HG03045 (cell line): Measurements from ENCODE around the gene TET1.
"Not testable (repeated sequence)": the region's sequence is repeated elsewhere in the genome, so short reads cannot be mapped to it uniquely, and the experiment has no call there.

Source experiments
- ATAC-seq: cut with Tn5 transposase; IDR thresholded peaks from one replicate; pipeline ENCODE4 v1.9.1; 2021; ENCODE audit warnings: mild to moderate bottlenecking, moderate library complexity; ENCODE audit not compliant: unreplicated experiment

TET1 gene

DNA sequence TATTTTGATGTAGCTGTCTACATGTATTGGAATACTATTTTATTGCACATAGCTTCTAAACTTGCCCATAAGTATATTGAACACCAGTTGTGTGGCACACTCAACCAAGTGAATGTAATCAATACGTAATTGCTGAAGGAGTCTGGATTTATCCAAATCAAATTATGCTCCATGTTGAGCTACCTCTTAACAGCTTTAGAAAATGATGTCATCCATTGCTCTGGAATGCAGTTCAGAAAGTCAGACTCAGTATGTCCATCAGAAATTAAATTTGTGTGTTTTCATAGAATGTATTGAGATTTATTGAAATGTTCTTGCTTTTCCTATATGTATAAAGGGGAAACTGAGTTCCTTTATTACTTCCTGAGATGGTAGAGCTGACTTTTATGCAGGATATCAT lies 135.9 kb downstream of the TET1 start:
- no peak for ATAC-seq

DNA sequence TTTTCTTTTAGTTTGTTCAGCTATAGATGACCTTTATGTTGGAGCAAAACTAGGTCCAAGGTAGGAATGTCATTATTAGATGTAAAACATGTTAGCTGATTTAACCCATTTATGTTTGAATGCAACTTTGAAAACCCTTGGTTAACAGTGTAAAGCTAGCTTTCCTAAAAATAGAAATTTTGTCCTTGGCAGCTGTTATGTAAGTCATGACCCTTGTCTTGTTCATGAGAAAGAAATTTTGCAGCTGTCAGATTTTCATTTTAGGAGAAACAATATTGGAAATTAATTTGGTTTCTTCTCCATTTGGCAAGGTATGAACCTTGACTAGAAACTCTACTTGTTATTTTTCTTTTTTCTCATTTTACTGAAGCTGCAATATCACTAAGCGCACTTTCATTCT lies 137.0 kb downstream of the TET1 start:
- no peak for ATAC-seq

DNA sequence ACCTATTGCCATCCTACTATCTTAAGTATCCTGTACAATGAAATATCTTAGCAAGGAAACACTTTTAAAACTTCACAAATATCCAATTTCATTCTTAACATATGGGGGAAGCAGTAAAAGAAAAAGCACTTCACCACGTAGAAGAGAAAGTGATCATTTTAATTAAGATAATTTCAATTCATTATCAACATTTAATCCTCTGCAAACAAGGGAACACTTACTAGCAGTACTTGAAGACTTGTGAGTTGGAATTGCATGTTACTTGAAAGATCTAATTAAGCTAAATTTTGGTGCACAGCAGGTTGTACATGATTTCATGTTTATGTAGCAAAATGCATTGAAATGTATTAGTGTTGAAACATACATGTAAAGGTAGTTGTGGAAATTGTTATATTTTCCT lies 140.1 kb downstream of the TET1 start:
- no peak for ATAC-seq

DNA sequence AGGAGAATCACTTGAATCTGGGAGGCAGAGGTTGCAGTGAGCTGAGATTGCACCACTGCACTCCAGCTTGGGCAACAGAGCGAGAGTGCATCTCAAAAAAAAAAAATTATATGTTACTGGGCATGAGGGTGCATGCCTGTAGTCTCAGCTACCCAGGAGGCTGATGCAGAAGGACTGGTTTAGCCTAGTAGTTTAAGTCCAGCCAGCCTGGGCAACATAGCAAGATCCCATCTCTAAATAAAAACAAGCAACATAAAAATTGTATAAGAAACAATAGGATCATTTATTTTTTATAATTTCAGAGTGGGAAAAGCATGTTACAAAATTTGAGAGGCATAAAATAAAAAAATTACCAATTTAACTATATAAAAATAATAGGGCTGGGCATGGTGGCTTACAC lies 145.4 kb downstream of the TET1 start:
- no peak for ATAC-seq

DNA sequence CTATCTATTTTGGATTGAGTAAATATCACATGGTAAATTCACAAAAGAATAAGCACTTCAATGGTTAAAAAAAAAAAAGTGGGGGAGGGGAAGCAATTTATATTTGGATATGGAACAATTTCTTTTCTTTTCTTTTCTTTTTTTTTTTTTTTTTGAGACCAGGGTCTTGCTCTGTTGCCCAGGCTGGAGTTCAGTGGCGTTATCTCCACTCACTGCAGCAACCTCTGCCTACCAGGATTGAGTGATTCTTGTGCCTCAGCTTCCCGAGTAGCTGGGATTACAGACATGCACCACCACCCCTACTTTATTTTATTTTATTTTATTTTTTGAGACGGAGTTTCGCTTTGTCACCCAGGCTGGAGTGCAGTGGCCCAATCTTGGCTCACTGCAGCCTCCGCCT lies 148.8 kb downstream of the TET1 start:
- not testable (repeated sequence) for ATAC-seq

DNA sequence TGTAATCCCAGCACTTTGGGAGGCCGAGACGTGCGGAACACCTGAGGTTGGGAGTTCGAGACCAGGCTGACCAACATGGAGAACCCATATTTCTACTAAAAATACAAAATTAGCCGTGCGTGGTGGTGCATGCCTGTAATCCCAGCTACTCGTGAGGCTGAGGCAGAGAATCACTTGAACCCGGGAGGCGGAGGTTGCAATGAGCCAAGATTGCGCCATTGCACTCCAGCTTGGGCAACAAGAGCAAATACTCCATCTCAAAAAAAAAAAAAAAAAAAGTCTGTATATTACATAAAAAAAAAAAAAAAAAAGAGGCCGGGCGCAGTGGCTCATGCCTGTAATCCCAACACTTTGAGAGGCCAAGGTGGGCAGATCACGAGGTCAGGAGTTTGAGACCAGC lies 152.9 kb downstream of the TET1 start:
- ATAC-seq: not testable (repeated sequence)

DNA sequence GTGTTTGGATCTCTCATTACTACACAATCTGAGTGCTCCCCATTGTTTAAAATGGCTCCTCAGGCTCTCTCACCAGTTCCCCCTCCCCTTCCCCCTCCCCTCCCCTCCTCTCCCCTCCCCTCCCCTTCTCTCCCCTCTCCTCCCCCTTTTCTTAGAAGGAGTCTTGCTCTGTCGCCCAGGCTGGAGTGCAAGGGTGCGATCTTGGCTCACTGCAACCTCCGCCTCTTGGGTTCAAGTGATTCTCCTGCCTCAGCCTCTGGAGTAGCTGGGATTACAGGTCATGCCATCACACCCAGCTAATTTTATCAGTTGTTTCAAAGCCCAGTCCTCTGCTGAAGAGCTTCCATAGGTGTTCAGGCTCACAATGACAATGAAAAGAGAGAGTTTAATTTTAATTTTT lies 157.3 kb downstream of the TET1 start:
- no peak for ATAC-seq

DNA sequence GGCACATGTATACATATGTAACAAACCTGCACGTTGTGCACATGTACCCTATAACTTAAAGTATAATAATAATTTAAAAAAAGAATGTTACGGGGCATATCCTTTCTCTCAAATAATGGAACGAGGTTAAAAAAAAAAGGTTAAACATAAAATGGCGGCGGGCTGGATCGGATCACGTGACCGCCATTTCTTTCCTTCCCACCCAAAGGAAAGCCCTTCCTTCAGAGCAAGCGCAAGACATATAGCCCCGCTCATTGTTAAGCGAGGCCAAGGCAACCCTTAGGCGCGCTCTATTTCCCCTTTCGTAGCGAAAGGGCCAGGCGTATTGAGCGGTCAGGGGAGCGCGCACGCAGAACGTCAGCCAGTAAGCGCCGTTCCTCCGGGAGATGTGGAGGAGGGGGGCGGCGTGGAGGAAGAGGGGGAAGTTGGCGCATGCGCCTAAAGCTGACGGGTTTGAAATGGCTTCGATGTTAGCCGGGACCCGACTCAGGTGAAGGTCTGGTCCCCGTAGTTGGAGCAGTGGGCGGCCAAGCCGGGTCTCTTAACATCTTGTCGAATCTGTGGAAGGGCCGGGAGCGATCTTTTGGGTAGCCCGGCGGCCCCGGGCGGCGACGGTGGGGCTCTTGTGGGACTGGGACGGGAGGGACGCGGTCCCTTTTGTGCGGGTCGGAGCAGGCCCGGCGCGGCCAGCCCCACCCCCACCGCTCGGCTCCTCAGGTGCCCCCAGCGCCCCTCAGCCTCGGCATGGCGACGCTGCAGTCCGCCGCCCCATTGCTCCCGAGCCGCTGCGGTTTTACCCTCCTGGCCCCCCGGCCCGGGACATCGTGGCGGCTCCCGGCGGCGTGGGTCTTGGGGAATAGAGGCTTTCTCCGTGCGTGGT lies 160.9 kb downstream of the TET1 start, which contains the start of gene CCAR1:
Gene CCAR1 (plus strand): TSS at position 447 of the 880 bp plus-strand sequence. CDS start 1,266 bp downstream, outside the sequence.
- peak; percentile 98 for ATAC-seq

DNA sequence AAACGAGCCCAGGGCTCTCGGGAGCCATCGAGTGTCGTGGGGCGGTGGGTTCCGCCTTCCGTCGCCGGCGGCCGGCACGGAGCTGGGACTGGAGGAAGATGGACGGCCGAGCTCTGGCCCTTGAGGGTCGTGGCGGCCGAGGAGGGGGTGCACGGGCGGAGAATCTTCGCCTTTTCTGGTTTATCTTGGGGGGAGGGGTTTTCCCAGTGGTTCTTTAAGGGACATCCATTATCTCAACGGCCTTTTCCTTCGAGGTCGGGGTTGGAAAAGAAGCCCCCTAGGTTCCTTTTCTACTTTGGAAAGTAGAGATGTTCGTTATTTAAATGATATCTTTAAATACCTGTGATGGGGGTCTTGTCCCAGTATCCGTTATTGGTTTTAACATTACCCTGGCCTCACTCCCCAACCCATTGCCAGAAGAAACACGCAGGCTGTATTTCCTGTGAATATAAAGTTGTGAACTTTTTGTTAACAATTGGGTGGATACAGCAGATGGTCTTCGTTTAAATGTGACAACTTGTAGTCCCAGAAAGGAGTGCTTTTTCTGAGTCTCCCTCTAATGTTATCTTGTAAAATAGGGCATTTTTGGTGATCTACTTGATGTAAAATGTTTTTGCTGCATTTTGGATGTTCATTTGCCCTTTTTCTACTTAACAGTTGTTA lies 161.7 kb downstream of the TET1 start:
- ATAC-seq: no peak

DNA sequence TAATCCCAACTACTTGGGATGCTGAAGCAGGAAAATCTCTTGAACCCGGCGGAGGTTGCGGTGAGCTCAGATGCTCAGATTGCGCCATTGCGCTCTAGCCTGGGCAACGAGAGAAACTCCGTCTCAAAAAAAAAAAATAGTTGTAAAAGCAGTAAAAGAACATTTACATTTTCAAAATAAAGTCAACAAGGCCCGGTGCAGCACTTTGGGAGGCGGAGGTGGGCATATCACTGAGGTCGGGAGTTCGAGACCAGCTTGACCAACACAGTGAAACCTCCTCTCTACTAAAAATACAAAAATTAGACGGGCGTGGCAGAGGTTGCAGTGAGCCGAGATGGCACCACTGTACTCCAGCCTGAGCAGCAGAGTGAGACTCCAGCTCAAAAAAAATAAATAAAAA lies 164.9 kb downstream of the TET1 start:
- ATAC-seq: no peak

DNA sequence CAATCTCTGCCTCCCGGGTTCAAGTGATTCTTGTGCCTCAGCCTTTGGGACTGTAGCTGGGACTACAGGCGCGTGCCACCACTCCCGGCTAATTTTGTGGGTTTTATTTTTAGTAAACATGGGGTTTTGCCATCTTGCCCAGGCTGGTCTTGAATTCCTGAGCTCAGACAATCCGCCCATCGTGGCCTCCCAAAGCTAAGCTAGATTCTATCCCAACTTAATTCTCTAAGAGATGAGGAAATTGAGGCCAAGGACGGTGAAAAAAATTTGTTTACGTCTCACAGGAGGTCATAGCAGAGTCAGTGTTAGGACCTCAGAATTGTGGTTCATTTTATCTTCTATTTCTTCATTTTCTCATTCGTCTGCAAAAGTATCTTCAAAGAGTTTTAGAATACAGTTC lies 167.0 kb downstream of the TET1 start:
- ATAC-seq: no peak

DNA sequence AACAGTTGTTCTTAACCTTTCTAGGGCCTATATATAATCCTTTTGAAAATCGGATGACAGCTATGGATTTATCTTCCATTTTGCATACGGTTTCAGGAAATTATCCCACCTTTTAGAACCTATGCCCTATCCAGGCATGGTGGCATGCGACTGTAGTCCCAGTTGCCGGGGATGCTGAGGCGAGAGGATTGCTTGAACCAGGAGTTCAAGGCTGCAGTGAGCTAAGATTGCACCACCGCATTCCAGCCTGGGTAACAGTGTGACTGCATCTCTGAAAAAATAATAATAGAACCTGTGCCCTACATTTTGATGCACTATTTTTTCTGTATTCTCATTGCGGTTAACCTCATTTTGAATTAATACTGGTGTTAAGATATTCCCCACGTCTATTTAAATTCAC lies 172.5 kb downstream of the TET1 start:
- no peak for ATAC-seq

DNA sequence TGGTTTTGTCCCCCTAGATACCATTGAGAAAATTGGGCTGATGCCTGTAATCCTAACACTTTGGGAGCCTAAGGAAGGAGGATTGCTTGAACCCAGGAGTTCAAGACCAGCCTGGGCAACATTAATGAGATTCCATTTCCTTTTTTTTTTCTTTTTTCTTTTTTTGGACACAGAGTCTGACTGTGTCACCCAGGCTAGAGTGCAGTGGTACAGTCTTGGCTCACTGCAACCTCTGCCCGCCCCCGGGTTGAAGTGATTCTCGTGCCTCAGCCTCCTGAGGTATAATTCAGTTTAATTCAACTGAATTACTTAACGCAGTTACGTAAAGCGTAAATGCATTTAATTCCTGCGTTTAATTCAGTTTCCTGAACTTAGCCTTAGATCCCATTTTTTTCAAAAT lies 174.2 kb downstream of the TET1 start:
- no peak for ATAC-seq

DNA sequence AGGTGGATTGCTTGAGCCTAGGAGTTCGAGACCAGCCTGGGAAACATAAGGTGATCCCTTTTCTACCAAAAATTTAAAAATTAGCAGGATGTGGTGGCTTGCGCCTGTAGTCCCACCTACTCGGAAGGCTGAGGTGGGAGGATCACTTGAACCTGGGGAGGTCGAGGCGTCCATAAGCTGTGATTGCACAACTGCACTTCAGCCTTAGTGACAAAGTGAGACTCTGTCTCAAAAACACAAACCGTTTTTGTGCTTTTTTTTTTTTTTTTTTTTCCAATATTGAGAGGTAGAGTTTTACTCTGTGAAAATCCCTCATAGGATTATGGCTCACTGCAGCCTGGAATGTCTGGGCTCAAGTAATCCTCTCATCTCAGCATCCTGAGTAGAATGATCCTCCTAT lies 175.0 kb downstream of the TET1 start:
- ATAC-seq: no peak

DNA sequence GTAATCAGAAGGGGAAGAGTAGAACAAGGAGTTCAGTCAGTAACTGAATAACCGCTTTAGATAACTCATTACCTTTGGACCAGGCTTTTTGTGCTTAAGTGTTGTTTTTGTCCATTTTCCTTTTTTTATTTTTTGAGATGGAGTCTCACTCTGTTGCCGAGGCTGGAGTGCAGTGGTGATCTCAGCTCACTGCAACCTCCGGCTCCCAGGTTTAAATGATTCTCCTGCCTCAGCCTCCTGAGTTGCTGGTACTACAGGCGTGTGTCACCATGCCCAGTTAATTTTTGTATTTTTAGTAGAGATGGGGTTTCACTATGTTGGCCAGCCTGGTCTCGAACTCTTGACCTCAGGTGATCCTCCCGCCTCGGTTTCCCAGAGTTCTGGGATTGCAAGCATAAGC lies 175.6 kb downstream of the TET1 start:
- ATAC-seq: not testable (repeated sequence)

DNA sequence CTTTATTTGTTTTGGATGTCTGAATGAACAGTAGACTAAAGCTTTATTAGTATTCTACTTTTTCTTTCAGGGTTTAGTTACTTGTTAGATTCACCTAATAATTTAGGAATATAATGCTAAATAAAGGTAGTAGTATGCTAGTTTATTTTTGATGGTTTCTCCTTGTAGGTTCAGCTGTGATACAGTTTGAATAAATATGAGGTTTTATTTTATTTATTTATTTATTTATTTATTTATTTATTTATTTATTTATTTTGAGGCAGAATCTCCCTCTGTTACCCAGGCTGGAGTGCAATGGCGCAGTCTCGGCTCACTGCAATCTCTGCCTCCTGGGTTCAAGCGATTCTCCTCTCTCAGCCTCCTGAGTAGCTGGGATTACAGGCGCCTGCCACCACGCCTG lies 180.5 kb downstream of the TET1 start:
- ATAC-seq: not testable (repeated sequence)

DNA sequence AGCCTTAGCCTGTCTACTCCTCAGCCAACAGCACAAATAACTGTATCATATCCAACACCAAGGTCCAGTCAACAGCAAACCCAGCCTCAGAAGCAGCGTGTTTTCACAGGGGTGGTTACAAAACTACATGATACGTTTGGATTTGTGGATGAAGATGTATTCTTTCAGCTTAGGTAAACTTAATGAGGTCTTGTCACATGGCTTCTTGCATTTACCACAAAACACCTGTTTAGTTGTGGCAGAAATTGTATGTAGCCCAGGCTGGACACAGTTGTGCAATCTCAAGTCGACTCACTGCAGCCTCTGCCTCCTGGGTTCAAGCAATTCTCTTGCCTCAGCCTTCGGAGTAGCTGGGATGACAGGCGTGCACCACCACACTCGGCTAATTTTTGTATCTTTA lies 182.3 kb downstream of the TET1 start:
- ATAC-seq: no peak
